ENCODE data around the gene LRRC75A. TPM values are rescaled to one million over a fixed set of nuclear protein-coding genes. Genes with fewer than 3 reads are reported as not detected.

LRRC75A gene
- total RNA-seq, 1 experiment from 2014 or later, result 10.1 TPM

- DNase-seq, result no peak
- H2BK15ac ChIP-seq (ENCODE audit: low read depth, low read length), result no peak overlapping the region
- Mint-ChIP-seq H3K9me3 (no peaks in the 10 kb centered on the region), H3K4me1 (no peaks in the 10 kb centered on the region), H3K27ac (no peak overlapping the region), H3K36me3 (ENCODE audit: insufficient read depth in 1 of 3, low read depth in 3 of 3) (no peaks in the 10 kb centered on the region), H3K4me3 (no peak overlapping the region), H3K27me3 (ENCODE audit: low read depth) (peaks cover 30% of the 10 kb centered on the region)
- H3T11ph ChIP-seq (ENCODE audit: low read length), result no peak overlapping the region
- no peaks in the 10 kb centered on the region for H3K79me1 ChIP-seq (ENCODE audit: insufficient read depth, low read depth, low read length, poor library complexity, severe bottlenecking)
- H3K9ac ChIP-seq (ENCODE audit: extremely low read depth, insufficient read length, low read length), result no peak overlapping the region
- H3K79me2 ChIP-seq (ENCODE audit: insufficient read depth, low read length), result no peaks in the 10 kb centered on the region
- H3K23ac ChIP-seq (ENCODE audit: insufficient read length, low read depth, low read length), result no peak overlapping the region
- no peak overlapping the region for H3K27ac ChIP-seq (ENCODE audit: insufficient read length, low read depth, low read length)
- WGBS (ENCODE audit: extremely low coverage, insufficient read length, low lambda C conversion rate), result no CpG with 5 or more reads among the region's 4 CpGs
- no peak overlapping the region for H4K8ac ChIP-seq (replicated peaks; ENCODE audit: insufficient read length, low read depth, low read length)
- H3K14ac ChIP-seq (ENCODE audit: insufficient read depth, low read length), result no peak overlapping the region
- H2BK20ac ChIP-seq (ENCODE audit: low read depth, low read length, poor library complexity, severe bottlenecking), result no peak overlapping the region
- H2BK5ac ChIP-seq (ENCODE audit: insufficient read length, low read length), result no peak overlapping the region
- no peak overlapping the region for H3K4me2 ChIP-seq (ENCODE audit: insufficient read depth, insufficient read length, low read length)
- no peak overlapping the region for H3K18ac ChIP-seq (ENCODE audit: insufficient read length, low read depth, low read length)
- no peak overlapping the region for H2BK120ac ChIP-seq (ENCODE audit: low read depth, low read length, poor library complexity, severe bottlenecking)
- H3K4me1 ChIP-seq (ENCODE audit: insufficient read depth, low read length), result no peaks in the 10 kb centered on the region
- no peaks in the 10 kb centered on the region for H4K20me1 ChIP-seq (ENCODE audit: control insufficient read depth, insufficient read depth, insufficient read length)
- H2BK12ac ChIP-seq (ENCODE audit: insufficient read length, low read depth, low read length), result no peak overlapping the region
- TF ChIP-seq, protein P1, sequence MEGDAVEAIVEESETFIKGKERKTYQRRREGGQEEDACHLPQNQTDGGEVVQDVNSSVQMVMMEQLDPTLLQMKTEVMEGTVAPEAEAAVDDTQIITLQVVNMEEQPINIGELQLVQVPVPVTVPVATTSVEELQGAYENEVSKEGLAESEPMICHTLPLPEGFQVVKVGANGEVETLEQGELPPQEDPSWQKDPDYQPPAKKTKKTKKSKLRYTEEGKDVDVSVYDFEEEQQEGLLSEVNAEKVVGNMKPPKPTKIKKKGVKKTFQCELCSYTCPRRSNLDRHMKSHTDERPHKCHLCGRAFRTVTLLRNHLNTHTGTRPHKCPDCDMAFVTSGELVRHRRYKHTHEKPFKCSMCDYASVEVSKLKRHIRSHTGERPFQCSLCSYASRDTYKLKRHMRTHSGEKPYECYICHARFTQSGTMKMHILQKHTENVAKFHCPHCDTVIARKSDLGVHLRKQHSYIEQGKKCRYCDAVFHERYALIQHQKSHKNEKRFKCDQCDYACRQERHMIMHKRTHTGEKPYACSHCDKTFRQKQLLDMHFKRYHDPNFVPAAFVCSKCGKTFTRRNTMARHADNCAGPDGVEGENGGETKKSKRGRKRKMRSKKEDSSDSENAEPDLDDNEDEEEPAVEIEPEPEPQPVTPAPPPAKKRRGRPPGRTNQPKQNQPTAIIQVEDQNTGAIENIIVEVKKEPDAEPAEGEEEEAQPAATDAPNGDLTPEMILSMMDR (conservative IDR thresholded peaks at IDR 0.05), result no peak
- H3K4ac ChIP-seq (ENCODE audit: low read depth, low read length), result no peak overlapping the region
- no peaks in the 10 kb centered on the region for H3K9me3 ChIP-seq (ENCODE audit: control insufficient read depth, low read depth, low read length)
- no peaks in the 10 kb centered on the region for H3K23me2 ChIP-seq (ENCODE audit: insufficient read length, low read depth, low read length, poor library complexity, severe bottlenecking)
- no peak overlapping the region for H2AFZ ChIP-seq (ENCODE audit: low read length)
- H4K5ac ChIP-seq (ENCODE audit: insufficient read length, low read depth, low read length), result no peak overlapping the region
- H4K91ac ChIP-seq (ENCODE audit: insufficient read length, low read depth, low read length), result no peak overlapping the region
- no peaks in the 10 kb centered on the region for H3K27me3 ChIP-seq (ENCODE audit: insufficient read depth, low read length)
- H3K56ac ChIP-seq (ENCODE audit: insufficient read length, low read depth, low read length), result no peak overlapping the region
- H2AK5ac ChIP-seq (ENCODE audit: insufficient read length, low read length), result no peak overlapping the region
Measured at GRCh38 chr17:16527298-16527697, 35.3 kb upstream of the LRRC75A start.
